Karpas-422 (cell line): ENCODE data around the gene TBC1D4. TPM values are rescaled to one million over a fixed set of nuclear protein-coding genes. Genes with fewer than 3 reads are reported as not detected.

Experiments
- DNase-seq: peaks from one replicate; pipeline ENCODE4 v3.0.0-alpha.2; 2015
- H2AFZ ChIP-seq: fragments of 200-600 bp; sonication (generic); 2 replicates; pipeline ENCODE4 v1.6.1; 2014; ENCODE audit warnings: antibody characterized with exemption, low read length, mixed read lengths
- H3K27ac ChIP-seq: fragments of 200-600 bp; sonication (generic); 2 replicates; pipeline ENCODE4 v1.5.1; 2014; ENCODE audit warnings: mild to moderate bottlenecking, low read length, moderate library complexity
- H3K27me3 ChIP-seq: fragments of 200-600 bp; sonication (generic); 2 replicates; pipeline ENCODE4 v1.6.1; 2014; ENCODE audit warnings: low read length, mixed read lengths
- H3K36me3 ChIP-seq: fragments of 200-600 bp; sonication (generic); 2 replicates; pipeline ENCODE4 v1.6.1; 2014; ENCODE audit warnings: low read length, mixed read lengths; ENCODE audit not compliant: insufficient read depth
- H3K4me1 ChIP-seq: fragments of 200-600 bp; sonication (generic); 2 replicates; pipeline ENCODE4 v1.6.1; 2014; ENCODE audit warnings: mild to moderate bottlenecking, low read length, mixed read lengths
- H3K4me2 ChIP-seq: fragments of 200-600 bp; sonication (generic); 2 replicates; pipeline ENCODE4 v1.6.1; 2014; ENCODE audit warnings: low read length, low read depth, mild to moderate bottlenecking; ENCODE audit not compliant: poor library complexity, severe bottlenecking
- H3K4me3 ChIP-seq: fragments of 200-600 bp; sonication (generic); 2 replicates; pipeline ENCODE4 v1.5.1; 2014; ENCODE audit warnings: mild to moderate bottlenecking, antibody characterized with exemption, low read length, mixed read lengths
- H3K79me2 ChIP-seq: fragments of 200-600 bp; sonication (generic); 2 replicates; pipeline ENCODE4 v1.6.1; 2014; ENCODE audit warnings: mild to moderate bottlenecking, low read length, mixed read lengths
- H3K9ac ChIP-seq: fragments of 200-600 bp; sonication (generic); 2 replicates; pipeline ENCODE4 v1.6.0; 2014; ENCODE audit warnings: low read length
- H3K9me2 ChIP-seq: fragments of 200-600 bp; sonication (generic), shearing (Covaris generic); replicated peaks from 2 replicates; pipeline ENCODE4 v1.6.0; 2014; ENCODE audit warnings: mild to moderate bottlenecking, low read length, moderate library complexity; ENCODE audit not compliant: insufficient read depth
- H3K9me3 ChIP-seq: fragments of 300-700, 200-600 bp; sonication (generic); 2 replicates; pipeline ENCODE4 v1.6.1; 2014; ENCODE audit warnings: low read length, mixed read lengths
- H4K20me1 ChIP-seq: fragments of 200-600 bp; sonication (generic); 2 replicates; pipeline ENCODE4 v1.6.1; 2014; ENCODE audit warnings: mild to moderate bottlenecking, antibody characterized with exemption, low read length, low read depth; ENCODE audit not compliant: insufficient read depth
- total RNA-seq: library from RNA; depleted of rRNA; stranded (reverse); fragments of >200 nt; shearing (Covaris generic); gene quantifications from 2 replicates; pipeline ENCODE4 v1.2.3, GENCODE V29; 2014; ENCODE audit warnings: low replicate concordance

The TBC1D4 gene
- total RNA-seq, 1 experiment from 2014 or later, result 4.0 TPM

GRCh38 chr13:75480671-75481175 lies 1.2 kb downstream of the TBC1D4 start:
- Histone ChIP-seq H3K9ac (peak overlapping the region; percentile 33; the same call in 1 of the 2 replicates), H3K4me3 (peak overlapping the region; percentile 70), H3K79me2 (no peaks in the 10 kb centered on the region)

DNA sequence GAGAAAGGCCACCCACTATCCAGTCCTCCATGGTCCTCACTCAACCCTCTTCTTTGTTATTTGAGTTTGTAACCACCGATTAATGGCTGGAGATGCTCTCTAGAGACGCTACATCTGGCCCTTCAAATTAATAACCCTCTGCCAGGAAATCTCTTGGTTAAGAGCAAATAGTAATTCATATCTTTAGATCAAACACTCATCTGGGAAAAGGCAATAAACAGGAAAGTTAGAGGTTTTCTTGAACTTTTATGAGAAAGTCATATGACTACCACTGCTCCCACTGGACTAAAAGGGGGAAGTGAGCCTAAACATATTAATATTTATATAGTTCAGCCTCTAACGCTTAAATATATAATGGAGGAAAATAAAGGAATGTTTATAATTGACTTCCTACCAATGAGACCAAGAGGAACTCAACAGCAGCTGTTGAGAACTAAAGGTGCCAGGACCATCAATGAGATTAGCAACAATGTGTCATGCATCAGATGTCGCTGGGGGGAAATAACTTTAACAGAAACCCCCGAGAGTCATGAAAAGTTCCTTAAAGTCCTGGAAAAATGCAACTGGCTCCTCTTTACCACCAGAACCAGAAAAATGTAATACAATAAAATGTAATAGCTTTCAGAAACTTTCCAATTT lies 2.7 kb downstream of the TBC1D4 start:
- Histone ChIP-seq H3K79me2 (no peaks in the 10 kb centered on the region), H3K4me1 (peaks cover 23% of the 10 kb centered on the region), H3K9me3 (no peaks in the 10 kb centered on the region), H3K4me2 (no peak overlapping the region), H3K27me3 (peaks cover 2% of the 10 kb centered on the region; the same call in 1 of the 2 replicates), H3K36me3 (no peaks in the 10 kb centered on the region), H3K27ac (no peak overlapping the region), H2AFZ (no peak overlapping the region), H4K20me1 (no peaks in the 10 kb centered on the region), H3K4me3 (no peak overlapping the region), H3K9me2 (no peaks in the 10 kb centered on the region), H3K9ac (no peak overlapping the region)
- DNase-seq, result no peak

More at GRCh38 chr13:75480671-75481175, 1.2 kb downstream of the TBC1D4 start:
- DNase-seq, result no peak
- Histone ChIP-seq H3K4me2 (peak overlapping the region; percentile 83), H3K4me1 (peaks cover 23% of the 10 kb centered on the region), H3K27ac (no peak overlapping the region), H2AFZ (no peak overlapping the region), H4K20me1 (no peaks in the 10 kb centered on the region), H3K27me3 (peaks cover 2% of the 10 kb centered on the region; the same call in 1 of the 2 replicates), H3K9me3 (no peaks in the 10 kb centered on the region), H3K36me3 (no peaks in the 10 kb centered on the region), H3K9me2 (no peaks in the 10 kb centered on the region)

GRCh38 chr13:75478659-75479058 lies 3.3 kb downstream of the TBC1D4 start:
- Histone ChIP-seq H3K36me3 (no peaks in the 10 kb centered on the region), H3K4me1 (peaks cover 23% of the 10 kb centered on the region), H3K9ac (no peak overlapping the region), H3K79me2 (no peaks in the 10 kb centered on the region), H3K4me3 (no peak overlapping the region), H3K9me3 (no peaks in the 10 kb centered on the region), H3K4me2 (no peak overlapping the region), H3K27ac (no peak overlapping the region), H3K9me2 (no peaks in the 10 kb centered on the region), H3K27me3 (peaks cover 2% of the 10 kb centered on the region; the same call in 1 of the 2 replicates), H4K20me1 (no peaks in the 10 kb centered on the region), H2AFZ (no peak overlapping the region)
- no peak for DNase-seq

- Histone ChIP-seq H3K4me1 (no peaks in the 10 kb centered on the region), H3K4me2 (no peak overlapping the region), H3K9me2 (no peaks in the 10 kb centered on the region), H4K20me1 (no peaks in the 10 kb centered on the region), H2AFZ (no peak overlapping the region), H3K36me3 (no peaks in the 10 kb centered on the region), H3K27ac (no peak overlapping the region), H3K4me3 (no peak overlapping the region), H3K9me3 (no peaks in the 10 kb centered on the region), H3K27me3 (no peaks in the 10 kb centered on the region), H3K79me2 (no peaks in the 10 kb centered on the region), H3K9ac (no peak overlapping the region)
- DNase-seq, result no peak
These were observed 7.0 kb downstream of the TBC1D4 start for GRCh38 chr13:75474956-75475355.

GRCh38 chr13:75473468-75473867 lies 8.5 kb downstream of the TBC1D4 start:
- H3K4me2 ChIP-seq, result no peak overlapping the region
- no peak overlapping the region for H3K9ac ChIP-seq
- H3K4me1 ChIP-seq, result peaks cover 4% of the 10 kb centered on the region; the same call in 1 of the 2 replicates
- H3K79me2 ChIP-seq, result no peaks in the 10 kb centered on the region
- no peaks in the 10 kb centered on the region for H3K36me3 ChIP-seq
- H3K27me3 ChIP-seq, result no peaks in the 10 kb centered on the region
- no peak overlapping the region for H2AFZ ChIP-seq
- H3K9me2 ChIP-seq, result no peaks in the 10 kb centered on the region
- no peak for DNase-seq
- no peaks in the 10 kb centered on the region for H3K9me3 ChIP-seq
- H3K4me3 ChIP-seq, result no peak overlapping the region
- H4K20me1 ChIP-seq, result no peaks in the 10 kb centered on the region
- no peak overlapping the region for H3K27ac ChIP-seq

DNA sequence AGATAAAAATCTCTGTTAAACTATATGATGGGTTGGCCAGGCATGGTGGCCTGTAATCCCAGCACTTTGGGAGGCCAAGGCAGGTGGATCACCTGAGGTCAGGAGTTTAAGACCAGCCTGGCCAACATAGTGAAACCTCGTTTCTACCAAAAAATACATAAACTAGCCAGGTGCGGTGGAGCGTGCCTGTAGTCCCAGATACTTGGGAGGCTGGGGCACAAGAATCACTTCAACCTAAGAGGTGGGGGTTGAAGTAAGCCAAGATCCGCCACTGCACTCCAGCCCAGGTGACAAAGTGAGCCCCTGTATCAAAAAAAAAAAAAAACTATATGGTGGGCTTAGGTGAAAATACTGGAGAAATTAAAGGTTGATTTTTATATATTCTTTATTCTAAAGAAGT lies 11.3 kb downstream of the TBC1D4 start:
- Histone ChIP-seq H4K20me1 (no peaks in the 10 kb centered on the region), H3K4me3 (no peak overlapping the region), H3K4me2 (no peak overlapping the region), H2AFZ (no peak overlapping the region), H3K27me3 (no peaks in the 10 kb centered on the region), H3K4me1 (peaks cover 4% of the 10 kb centered on the region; the same call in 1 of the 2 replicates), H3K9me2 (no peaks in the 10 kb centered on the region), H3K27ac (no peak overlapping the region), H3K36me3 (no peaks in the 10 kb centered on the region), H3K9me3 (no peaks in the 10 kb centered on the region), H3K9ac (no peak overlapping the region), H3K79me2 (no peaks in the 10 kb centered on the region)
- no peak for DNase-seq

GRCh38 chr13:75469047-75469446 lies 12.9 kb downstream of the TBC1D4 start:
- Histone ChIP-seq H4K20me1 (no peaks in the 10 kb centered on the region), H2AFZ (no peak overlapping the region), H3K9me2 (no peaks in the 10 kb centered on the region), H3K27ac (no peak overlapping the region), H3K27me3 (no peaks in the 10 kb centered on the region), H3K4me1 (peaks cover 4% of the 10 kb centered on the region; the same call in 1 of the 2 replicates), H3K36me3 (no peaks in the 10 kb centered on the region), H3K4me2 (no peak overlapping the region), H3K9me3 (no peaks in the 10 kb centered on the region), H3K9ac (no peak overlapping the region), H3K4me3 (no peak overlapping the region), H3K79me2 (no peaks in the 10 kb centered on the region)
- no peak for DNase-seq

DNA sequence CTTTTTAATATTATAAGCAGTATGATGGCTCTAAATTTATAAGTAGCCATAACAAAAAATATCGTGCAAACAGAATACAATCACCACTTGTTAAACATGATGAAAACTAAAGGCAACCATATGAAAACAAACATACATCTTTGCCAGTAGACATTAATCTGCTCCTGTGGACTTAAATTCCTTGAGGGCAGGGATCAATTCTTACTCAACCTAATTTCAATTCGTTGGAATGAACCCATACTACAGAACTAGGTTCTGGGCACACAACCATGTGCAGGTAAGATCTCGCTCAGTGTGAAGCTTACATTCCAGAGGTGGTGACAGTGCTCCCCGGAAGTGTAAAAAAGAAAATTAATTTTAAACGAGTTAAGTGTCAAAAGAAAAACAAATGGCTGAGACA lies 13.4 kb downstream of the TBC1D4 start:
- H2AFZ ChIP-seq, result no peak overlapping the region

More for the DNA sequence above, 13.4 kb downstream of the TBC1D4 start:
- H4K20me1 ChIP-seq, result no peaks in the 10 kb centered on the region
- H3K9me3 ChIP-seq, result no peaks in the 10 kb centered on the region
- H3K27me3 ChIP-seq, result no peaks in the 10 kb centered on the region
- peaks cover 4% of the 10 kb centered on the region; the same call in 1 of the 2 replicates for H3K4me1 ChIP-seq
- no peak overlapping the region for H3K4me3 ChIP-seq
- no peaks in the 10 kb centered on the region for H3K79me2 ChIP-seq
- H3K4me2 ChIP-seq, result no peak overlapping the region
- H3K9ac ChIP-seq, result no peak overlapping the region
- H3K36me3 ChIP-seq, result no peaks in the 10 kb centered on the region
- no peaks in the 10 kb centered on the region for H3K9me2 ChIP-seq
- no peak for DNase-seq
- no peak overlapping the region for H3K27ac ChIP-seq
